ENCODE data around the gene SLC2A14. TPM values are rescaled to one million over a fixed set of nuclear protein-coding genes. Genes with fewer than 3 reads are reported as not detected.
"Not testable (repeated sequence)": the region's sequence is repeated elsewhere in the genome, so short reads cannot be mapped to it uniquely, and the experiment has no call there.

The SLC2A14 gene
- total RNA-seq, 1 experiment from 2014 or later, result 141 TPM

DNA sequence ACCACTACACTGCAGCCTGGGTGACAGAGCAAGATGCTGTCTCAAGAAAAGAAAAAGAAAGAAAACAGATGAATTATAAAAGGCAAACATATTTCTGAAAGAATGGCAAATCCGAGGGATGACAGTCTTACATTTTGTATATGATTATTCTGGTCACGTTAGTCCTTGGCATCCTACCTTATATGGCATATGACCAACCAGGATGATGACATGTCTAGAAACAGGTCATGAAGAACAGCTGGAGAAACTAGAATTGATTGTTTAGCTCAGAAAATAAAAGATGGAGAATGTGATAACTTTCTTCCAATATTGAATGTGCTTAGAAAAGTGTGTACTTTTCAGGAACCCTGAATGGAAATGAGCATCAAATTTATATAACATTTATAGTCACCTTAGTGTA lies 19.2 kb downstream of the SLC2A14 start:
- Histone ChIP-seq H3K9me3 (peaks cover 7% of the 10 kb centered on the region), H3K36me3 (ENCODE audit: control insufficient read depth, insufficient read depth, low read length) (peaks cover 1% of the 10 kb centered on the region), H3K27me3 (replicated peaks; ENCODE audit: control insufficient read depth, insufficient read depth, low read length) (no peaks in the 10 kb centered on the region), H3K4me3 (ENCODE audit: low read depth, low read length) (no peak overlapping the region), H3K4me1 (peaks cover 83% of the 10 kb centered on the region)
- Mint-ChIP-seq H3K4me3 (ENCODE audit: unreplicated experiment) (no peak overlapping the region), H3K9me3 (ENCODE audit: unreplicated experiment) (no peaks in the 10 kb centered on the region), H3K36me3 (ENCODE audit: insufficient read depth, unreplicated experiment) (peaks cover 96% of the 10 kb centered on the region), H3K27ac (ENCODE audit: unreplicated experiment) (peak overlapping the region; percentile 92), H3K27me3 (ENCODE audit: insufficient read depth, unreplicated experiment) (no peaks in the 10 kb centered on the region), H3K4me1 (ENCODE audit: low read depth, unreplicated experiment) (peaks cover 69% of the 10 kb centered on the region)
- TF ChIP-seq, protein P1, sequence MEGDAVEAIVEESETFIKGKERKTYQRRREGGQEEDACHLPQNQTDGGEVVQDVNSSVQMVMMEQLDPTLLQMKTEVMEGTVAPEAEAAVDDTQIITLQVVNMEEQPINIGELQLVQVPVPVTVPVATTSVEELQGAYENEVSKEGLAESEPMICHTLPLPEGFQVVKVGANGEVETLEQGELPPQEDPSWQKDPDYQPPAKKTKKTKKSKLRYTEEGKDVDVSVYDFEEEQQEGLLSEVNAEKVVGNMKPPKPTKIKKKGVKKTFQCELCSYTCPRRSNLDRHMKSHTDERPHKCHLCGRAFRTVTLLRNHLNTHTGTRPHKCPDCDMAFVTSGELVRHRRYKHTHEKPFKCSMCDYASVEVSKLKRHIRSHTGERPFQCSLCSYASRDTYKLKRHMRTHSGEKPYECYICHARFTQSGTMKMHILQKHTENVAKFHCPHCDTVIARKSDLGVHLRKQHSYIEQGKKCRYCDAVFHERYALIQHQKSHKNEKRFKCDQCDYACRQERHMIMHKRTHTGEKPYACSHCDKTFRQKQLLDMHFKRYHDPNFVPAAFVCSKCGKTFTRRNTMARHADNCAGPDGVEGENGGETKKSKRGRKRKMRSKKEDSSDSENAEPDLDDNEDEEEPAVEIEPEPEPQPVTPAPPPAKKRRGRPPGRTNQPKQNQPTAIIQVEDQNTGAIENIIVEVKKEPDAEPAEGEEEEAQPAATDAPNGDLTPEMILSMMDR (IDR thresholded peaks at IDR 0.05; ENCODE audit: insufficient read depth in 1 of 2, low read depth in 1 of 2, low read length in 1 of 2, severe bottlenecking in 1 of 2, unreplicated experiment in 1 of 2), result no peak
- no peak for DNase-seq
- no TSS peak for BruUV-seq (replicated peaks)
- POLR2A ChIA-PET, result interaction anchor here (1.4 to 1.5 kb wide), 2 partner anchors 19 to 148 kb away, joined by 4 to 14 read pairs; no protein-coding TSS in a partner anchor
- CTCF ChIA-PET, result interaction anchor here (1.2 kb wide), 1 partner anchor 80 kb away, joined by 4 read pairs; no protein-coding TSS in a partner anchor
- intact Hi-C loops (cut with micrococcal nuclease; ENCODE audit: unreplicated experiment), result loop anchor here (5.0 kb wide), 1 partner anchor 146 kb away; no protein-coding TSS in a partner anchor

DNA sequence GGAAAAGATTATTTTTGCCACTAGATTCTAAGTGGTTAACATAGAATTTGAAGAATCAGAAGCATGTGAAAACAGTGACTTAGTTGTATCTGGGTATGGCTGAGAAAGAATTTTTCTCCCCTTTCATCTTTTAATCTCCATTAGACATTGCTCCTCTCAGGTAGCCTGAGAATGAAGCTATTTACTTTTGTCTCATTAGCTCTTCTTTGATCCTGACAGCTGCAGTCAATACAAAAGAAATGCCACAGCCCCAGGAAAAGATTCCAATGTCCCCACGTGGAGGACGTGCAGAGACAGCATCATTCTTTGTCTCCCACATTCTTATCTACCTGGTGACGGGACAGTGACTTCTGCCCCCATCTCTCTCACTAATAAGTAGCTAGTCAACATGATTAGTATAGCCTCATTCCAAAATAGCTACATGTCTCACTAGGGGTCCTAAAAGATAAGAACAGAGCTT lies 21.1 kb downstream of the SLC2A14 start:
- peak; percentile 87 to 94 for DNase-seq
- not testable (repeated sequence) for H3K36me3 ChIP-seq (ENCODE audit: control insufficient read depth, insufficient read depth, low read length); H3K9me3 ChIP-seq; BruUV-seq (replicated peaks); H3K27me3 Mint-ChIP-seq (ENCODE audit: insufficient read depth, unreplicated experiment); H3K27me3 ChIP-seq (replicated peaks; ENCODE audit: control insufficient read depth, insufficient read depth, low read length); H3K9me3 Mint-ChIP-seq (ENCODE audit: unreplicated experiment); H3K4me3 ChIP-seq (ENCODE audit: low read depth, low read length)
- intact Hi-C loops (cut with micrococcal nuclease; ENCODE audit: unreplicated experiment), result loop anchor here (1.0 to 5.0 kb wide), 3 partner anchors 16 to 144 kb away; no protein-coding TSS in a partner anchor
- peaks cover 76% of the 10 kb centered on the region for H3K4me1 Mint-ChIP-seq (ENCODE audit: low read depth, unreplicated experiment)
- CTCF ChIA-PET, result interaction anchor here (0.6 to 2.2 kb wide), 6 partner anchors 9 to 173 kb away, joined by 3 to 16 read pairs (median 3); no protein-coding TSS in a partner anchor
- POLR2A ChIA-PET, result interaction anchor here (0.6 to 2.2 kb wide), 9 partner anchors 12 to 131 kb away, joined by 3 to 29 read pairs (median 5); no protein-coding TSS in a partner anchor
- H3K27ac Mint-ChIP-seq (ENCODE audit: unreplicated experiment), result peak overlapping the region; percentile 92
- H3K4me3 Mint-ChIP-seq (ENCODE audit: unreplicated experiment), result peak overlapping the region; percentile 50
- peaks cover 75% of the 10 kb centered on the region for H3K4me1 ChIP-seq
- peaks cover 95% of the 10 kb centered on the region for H3K36me3 Mint-ChIP-seq (ENCODE audit: insufficient read depth, unreplicated experiment)

DNA sequence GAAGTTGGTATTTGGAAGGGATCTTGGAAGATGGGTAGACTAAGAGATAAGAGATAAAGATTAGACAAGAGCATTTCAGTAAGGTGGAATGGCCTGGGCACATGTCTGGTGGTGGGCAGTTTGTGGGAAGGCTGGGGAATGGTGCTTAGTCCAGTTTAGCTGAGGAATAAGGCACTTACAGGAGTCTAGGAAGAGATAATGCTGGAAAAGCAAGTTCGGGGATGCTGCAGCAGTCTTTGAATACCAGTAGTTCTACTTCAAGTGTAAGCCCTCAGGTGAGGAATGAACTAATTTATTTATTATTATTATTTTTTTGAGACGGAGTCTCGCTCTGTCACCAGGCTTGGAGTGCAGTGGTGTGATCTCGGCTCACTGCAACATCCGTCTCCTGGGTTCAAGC lies 22.6 kb downstream of the SLC2A14 start:
- Mint-ChIP-seq H3K36me3 (ENCODE audit: insufficient read depth, unreplicated experiment) (peaks cover 92% of the 10 kb centered on the region), H3K4me3 (ENCODE audit: unreplicated experiment) (peak overlapping the region; percentile 19), H3K4me1 (ENCODE audit: low read depth, unreplicated experiment) (peaks cover 63% of the 10 kb centered on the region), H3K27ac (ENCODE audit: unreplicated experiment) (peak overlapping the region; percentile 95)
- H3K4me3 ChIP-seq (ENCODE audit: low read depth, low read length); BruUV-seq (replicated peaks); H3K36me3 ChIP-seq (ENCODE audit: control insufficient read depth, insufficient read depth, low read length); DNase-seq; H3K9me3 Mint-ChIP-seq (ENCODE audit: unreplicated experiment); H3K9me3 ChIP-seq; H3K27me3 Mint-ChIP-seq (ENCODE audit: insufficient read depth, unreplicated experiment); H3K27me3 ChIP-seq (replicated peaks; ENCODE audit: control insufficient read depth, insufficient read depth, low read length): not testable (repeated sequence)
- intact Hi-C loops (cut with micrococcal nuclease; ENCODE audit: unreplicated experiment), result loop anchor here (5.0 kb wide), 1 partner anchor 143 kb away; no protein-coding TSS in a partner anchor
- CTCF ChIA-PET, result interaction anchor here (1.4 to 2.2 kb wide), 2 partner anchors 15 to 18 kb away, joined by 3 to 16 read pairs; no protein-coding TSS in a partner anchor
- POLR2A ChIA-PET, result interaction anchor here (0.5 to 2.2 kb wide), 4 partner anchors 13 to 132 kb away, joined by 3 to 29 read pairs (median 6); no protein-coding TSS in a partner anchor
- peaks cover 80% of the 10 kb centered on the region for H3K4me1 ChIP-seq

DNA sequence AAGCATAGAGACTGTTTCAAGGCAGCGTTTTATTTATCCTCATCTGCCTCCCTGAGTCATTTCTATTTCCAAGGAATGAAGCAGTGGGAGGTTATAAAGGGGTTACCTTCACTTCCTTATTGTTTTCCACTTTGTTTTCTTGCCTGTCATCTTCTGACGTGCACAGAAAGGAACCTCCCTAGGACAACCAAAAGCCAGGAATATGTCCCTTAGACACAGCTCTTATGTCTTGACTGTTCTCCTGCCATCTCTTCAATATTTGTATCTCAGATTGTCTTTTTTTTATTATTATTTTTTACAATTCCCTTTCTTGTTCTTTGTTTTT lies 24.7 kb downstream of the SLC2A14 start:
- H3K9me3 ChIP-seq; BruUV-seq (replicated peaks); H3K27me3 ChIP-seq (replicated peaks; ENCODE audit: control insufficient read depth, insufficient read depth, low read length); H3K4me3 ChIP-seq (ENCODE audit: low read depth, low read length); intact Hi-C loops (cut with micrococcal nuclease; ENCODE audit: unreplicated experiment); H3K9me3 Mint-ChIP-seq (ENCODE audit: unreplicated experiment); H3K36me3 ChIP-seq (ENCODE audit: control insufficient read depth, insufficient read depth, low read length); H3K4me3 Mint-ChIP-seq (ENCODE audit: unreplicated experiment); CTCF ChIA-PET; H3K27me3 Mint-ChIP-seq (ENCODE audit: insufficient read depth, unreplicated experiment): not testable (repeated sequence)
- H3K4me1 Mint-ChIP-seq (ENCODE audit: low read depth, unreplicated experiment), result peaks cover 54% of the 10 kb centered on the region
- H3K36me3 Mint-ChIP-seq (ENCODE audit: insufficient read depth, unreplicated experiment), result peaks cover 90% of the 10 kb centered on the region
- peak overlapping the region; percentile 95 for H3K27ac Mint-ChIP-seq (ENCODE audit: unreplicated experiment)
- POLR2A ChIA-PET, result interaction anchor here (0.7 kb wide), 1 partner anchor 81 kb away, joined by 4 read pairs; no protein-coding TSS in a partner anchor
- peaks cover 76% of the 10 kb centered on the region for H3K4me1 ChIP-seq
- peak in 1 of 2 experiments; percentile 17 for DNase-seq

DNA sequence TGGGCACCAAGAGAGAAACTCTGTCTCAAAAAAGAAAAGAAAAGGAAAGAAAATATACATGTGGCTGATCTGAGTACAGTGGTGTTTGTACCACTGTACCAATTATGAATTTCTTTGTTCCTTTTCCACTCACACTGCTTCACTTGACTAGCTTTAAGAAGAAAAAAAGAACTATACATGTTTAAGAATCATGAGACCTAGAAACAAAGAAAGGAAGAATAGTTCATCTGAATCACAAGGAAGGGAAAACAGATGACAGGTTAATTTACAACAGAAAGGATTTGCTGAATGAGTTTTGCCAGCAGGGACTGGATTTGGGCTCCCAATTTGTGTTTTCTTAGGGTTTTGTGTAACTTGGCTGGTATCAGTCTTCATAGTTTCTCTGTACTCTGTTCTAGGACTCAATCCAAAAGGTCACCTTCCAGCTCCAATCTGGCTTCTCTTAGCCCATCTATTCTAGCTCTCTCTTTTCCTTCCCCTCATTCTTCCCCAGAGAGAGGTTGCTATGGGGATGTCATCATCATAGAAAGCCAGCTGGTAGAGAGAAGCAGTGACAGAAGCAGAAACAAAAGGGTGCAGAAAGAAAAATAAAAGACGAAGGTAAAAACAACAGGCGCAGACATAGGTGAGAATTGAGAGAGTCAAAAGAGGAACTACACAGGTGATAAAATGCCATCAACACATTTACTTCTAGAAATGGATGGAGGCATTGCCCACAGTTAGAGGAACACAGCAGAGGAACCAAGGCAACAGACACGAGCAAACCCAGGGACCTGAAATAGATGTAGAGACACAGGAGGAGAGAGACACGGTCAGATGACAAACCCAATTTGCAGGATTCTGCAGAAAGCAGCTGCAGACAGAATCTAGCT lies 25.3 kb downstream of the SLC2A14 start:
- peaks cover 73% of the 10 kb centered on the region for H3K4me1 ChIP-seq
- H3K27me3 ChIP-seq (replicated peaks; ENCODE audit: control insufficient read depth, insufficient read depth, low read length); H3K4me3 ChIP-seq (ENCODE audit: low read depth, low read length); H3K36me3 ChIP-seq (ENCODE audit: control insufficient read depth, insufficient read depth, low read length); intact Hi-C loops (cut with micrococcal nuclease; ENCODE audit: unreplicated experiment); H3K9me3 Mint-ChIP-seq (ENCODE audit: unreplicated experiment); CTCF ChIA-PET; H3K27me3 Mint-ChIP-seq (ENCODE audit: insufficient read depth, unreplicated experiment); H3K9me3 ChIP-seq; BruUV-seq (replicated peaks): not testable (repeated sequence)
- POLR2A ChIA-PET, result interaction anchor here (0.6 to 0.7 kb wide), 2 partner anchors 81 to 89 kb away, joined by 3 to 4 read pairs; no protein-coding TSS in a partner anchor
- H3K4me3 Mint-ChIP-seq (ENCODE audit: unreplicated experiment), result peak overlapping the region; percentile 23
- H3K27ac Mint-ChIP-seq (ENCODE audit: unreplicated experiment), result peak overlapping the region; percentile 95
- peaks cover 48% of the 10 kb centered on the region for H3K4me1 Mint-ChIP-seq (ENCODE audit: low read depth, unreplicated experiment)
- peak; percentile 26 to 58 for DNase-seq
- H3K36me3 Mint-ChIP-seq (ENCODE audit: insufficient read depth, unreplicated experiment), result peaks cover 90% of the 10 kb centered on the region

Measured in Caco-2 (cell line).